K562 (cell line): Measurements from ENCODE around the gene SLC5A10. TPM values are rescaled to one million over a fixed set of nuclear protein-coding genes. Genes with fewer than 3 reads are reported as not detected.

Source experiments
- ATAC-seq: fragments of 200-7000 bp; cut with Tn5 transposase; 3 replicates; pipeline ENCODE4 v1.9.1; 2020; ENCODE audit warnings: moderate library complexity
- BruUV-seq: library from RNA; stranded (reverse); fragments of 400-500 nt; replicated peaks from 2 replicates; lab custom pipeline; 2021; lab: Mats Ljungman, UMichigan
- CTCF ChIA-PET: fragments of 300-600 bp; formaldehyde crosslinking; extraction: SDS; loops from one replicate; lab custom pipeline; 2021; ENCODE audit warnings: low intra/inter-chr PET ratio; lab: Yijun Ruan, JAX
- POLR2A ChIA-PET: fragments of 300-600, 350-650 bp; sonication (Branson Sonifier 250); formaldehyde crosslinking; extraction: SDS; loops from one replicate; lab custom pipeline; 2021; ENCODE audit warnings: antibody characterized with exemption, inconsistent platforms; lab: Yijun Ruan, JAX
- DNase-seq, 4 experiments: peaks; one replicate each; pipeline versions ENCODE4 v3.0.0 to v3.0.0-alpha.2; 2011 to 2018; ENCODE audit warnings: low spot score in 3 of 4, mixed read lengths in 3 of 4; ENCODE audit errors: extremely low read depth in 1 of 4
- FAIRE-seq: peaks from 2 replicates; lab custom pipeline; 2011; peaks lifted over from hg19 to GRCh38; lab: Jason Lieb, UNC
- H2AFZ ChIP-seq: 2 replicates; pipeline ENCODE4 v1.6.0; 2011; ENCODE audit warnings: low read depth, low read length, control low read depth, inconsistent platforms
- H3K27ac ChIP-seq: fragments of 200-600 bp; 3 replicates; pipeline ENCODE4 v1.8.0; 2011; ENCODE audit warnings: low read depth, mild to moderate bottlenecking, control low read depth, inconsistent platforms, low read length, moderate library complexity, mixed read lengths; ENCODE audit errors: extremely low read depth
- H3K27me3 ChIP-seq, 2 experiments: fragments of 300-600 bp in 1 of 2; 2 replicates in 1 of 2; 3 replicates in 1 of 2; pipeline versions ENCODE4 v1.6.0 to v1.8.0; 2011; ENCODE audit warnings: inconsistent platforms in 2 of 2, low read length in 2 of 2, mild to moderate bottlenecking in 1 of 2, mixed read lengths in 1 of 2, moderate library complexity in 1 of 2; ENCODE audit not compliant: control insufficient read depth in 2 of 2, insufficient read depth in 2 of 2
- H3K36me3 ChIP-seq: fragments of 300-600 bp; 3 replicates; pipeline ENCODE4 v1.8.0; 2011; ENCODE audit warnings: mild to moderate bottlenecking, low read length, inconsistent platforms; ENCODE audit not compliant: control insufficient read depth, insufficient read depth
- H3K4me1 ChIP-seq, 2 experiments: fragments of 200-600 bp in 1 of 2; replicated peaks in 1 of 2; 2 replicates in 1 of 2; 3 replicates in 1 of 2; pipeline versions ENCODE4 v1.5.1 to v1.8.0; 2011; ENCODE audit warnings: inconsistent platforms in 2 of 2, low read length in 2 of 2, mild to moderate bottlenecking in 1 of 2, mixed read lengths in 1 of 2, moderate library complexity in 1 of 2; ENCODE audit not compliant: control insufficient read depth in 2 of 2, insufficient read depth in 2 of 2
- H3K4me2 ChIP-seq: 2 replicates; pipeline ENCODE4 v1.6.1; 2011; ENCODE audit warnings: low read length, control low read depth, inconsistent platforms, mixed read lengths; ENCODE audit not compliant: insufficient read depth
- H3K4me3 ChIP-seq: fragments of 200-600 bp; sonication (generic), shearing (Covaris generic); 2 replicates; pipeline ENCODE4 v1.5.1; 2016; ENCODE audit warnings: control low read depth, inconsistent platforms
- H3K79me2 ChIP-seq: fragments of 200-600 bp; 3 replicates; pipeline ENCODE4 v1.8.0; 2011; ENCODE audit warnings: low read length, inconsistent platforms; ENCODE audit not compliant: control insufficient read depth, insufficient read depth
- H3K9ac ChIP-seq, 2 experiments: 2 replicates each; pipeline versions ENCODE4 v1.6.0 to v1.6.1; 2011; ENCODE audit warnings: low read depth in 2 of 2, low read length in 2 of 2, control low read depth in 1 of 2, inconsistent platforms in 1 of 2, mild to moderate bottlenecking in 1 of 2, mixed read lengths in 1 of 2; ENCODE audit not compliant: insufficient read depth in 1 of 2
- H3K9me1 ChIP-seq: one replicate; pipeline ENCODE4 v1.6.0; 2011; ENCODE audit warnings: inconsistent platforms, mild to moderate bottlenecking, low read length, moderate library complexity; ENCODE audit not compliant: control insufficient read depth, insufficient read depth
- H3K9me3 ChIP-seq: replicated peaks from 2 replicates; pipeline ENCODE4 v1.5.1; 2011; ENCODE audit warnings: low read depth, low read length, inconsistent platforms; ENCODE audit not compliant: control insufficient read depth, insufficient read depth
- H4K20me1 ChIP-seq: replicated peaks from 2 replicates; pipeline ENCODE4 v1.6.1; 2011; ENCODE audit warnings: low read length, inconsistent platforms, mixed read lengths; ENCODE audit not compliant: control insufficient read depth, insufficient read depth
- ATF7 ChIP-seq: fragments of 450-650 bp; IDR thresholded peaks from 2 replicates; pipeline ENCODE4 v1.7.1; 2014; ENCODE audit warnings: mild to moderate bottlenecking, moderate library complexity
- C11orf30 ChIP-seq: fragments of 450-650 bp; IDR thresholded peaks from 2 replicates; pipeline ENCODE4 v1.6.1; 2016; ENCODE audit warnings: low read depth, mild to moderate bottlenecking
- FOSL1 ChIP-seq: fragments of 200-800 bp; sonication (Bioruptor generic); conservative IDR thresholded peaks from 2 replicates; pipeline ENCODE4 v1.6.1; 2016; ENCODE audit warnings: missing genetic modification characterization, missing compliant biosample characterization
- MEF2D ChIP-seq: conservative IDR thresholded peaks from 2 replicates; pipeline ENCODE4 v1.6.1; 2016; ENCODE audit warnings: low read depth, missing genetic modification characterization, missing compliant biosample characterization
- MTF1 ChIP-seq: fragments of 250-450 bp; sonication (Bioruptor Pico); IDR thresholded peaks from 2 replicates; pipeline ENCODE4 v1.9.0; 2021; ENCODE audit warnings: moderate library complexity, mild to moderate bottlenecking, inconsistent platforms, borderline replicate concordance
- TAF1 ChIP-seq: IDR thresholded peaks from 2 replicates; pipeline ENCODE4 v1.6.1; 2011; ENCODE audit warnings: mild to moderate bottlenecking, low read length, moderate library complexity; ENCODE audit not compliant: insufficient read depth, control insufficient read depth, severe bottlenecking; ENCODE audit errors: extremely low read depth
- ZNF444 ChIP-seq: fragments of 250-450 bp; sonication (Bioruptor Pico); IDR thresholded peaks from 2 replicates; pipeline ENCODE4 v1.4.0; 2020; ENCODE audit warnings: mild to moderate bottlenecking, moderate library complexity
- ZNF589 ChIP-seq: fragments of 200-800 bp; sonication (Bioruptor generic); IDR thresholded peaks from 2 replicates; pipeline ENCODE4 v1.6.1; 2016; ENCODE audit warnings: low read depth, missing genetic modification characterization, missing compliant biosample characterization
- WGBS: fragments of 100-300 bp; shearing (Covaris generic); methylation state at CpG from one replicate; pipeline ENCODE4 v1.1.6; 2016; ENCODE audit warnings: low coverage, mixed read lengths; ENCODE audit not compliant: insufficient coverage; ENCODE audit errors: missing lambda C conversion rate; 5-methylcytosine and 5-hydroxymethylcytosine counted together
- in situ Hi-C: fragments of 300-500 bp; cut with MboI; formaldehyde crosslinking; loops from 4 replicates; pipeline ENCODE4 v1.15.0; 2018; ENCODE audit warnings: inconsistent platforms, mixed read lengths
- intact Hi-C: fragments of 100-400 bp; cut with micrococcal nuclease; formaldehyde crosslinking; loops from 2 replicates; pipeline ENCODE4 v1.14.2; 2022
- polyA plus RNA-seq, 8 experiments: library from polyadenylated mRNA; depleted of rRNA in 4 of 8; stranded (reverse) in 5 of 8; unstranded in 3 of 8; fragments of >200 nt; fragmentation: Nextera tagmentation in 2 of 8; fragmentation: Illumina TruSeq in 1 of 8; extraction: Ambion mirVana in 2 of 8; extraction: Trizol in 1 of 8; gene quantifications; 2 replicates each; pipeline versions ENCODE4 v1.2.1 to v1.2.3, GENCODE V29; 2011 to 2014; ENCODE audit warnings: inconsistent platforms in 1 of 8, missing spikeins in 1 of 8
- total RNA-seq, 7 experiments: library from RNA; depleted of rRNA in 6 of 7; stranded (reverse); fragments of >200 nt in 6 of 7; fragmentation: Illumina TruSeq in 2 of 7; extraction: Trizol in 2 of 7; gene quantifications; 2 replicates each; pipeline versions ENCODE4 v1.2.1 to v1.2.3, GENCODE V29; 2011 to 2021; ENCODE audit warnings: low replicate concordance in 1 of 7
- TF ChIP-seq, protein P1 (sequence below), 2 experiments: IDR thresholded peaks; 2 replicates each; pipeline ENCODE4 v1.6.1; 2012; ENCODE audit warnings: improper control_type of control experiment in 2 of 2, low read depth in 2 of 2, low read length in 2 of 2, borderline replicate concordance in 1 of 2
- TF ChIP-seq, protein P2 (sequence below): fragments of 450-650 bp; IDR thresholded peaks from 2 replicates; pipeline ENCODE4 v1.6.1; 2017; ENCODE audit warnings: antibody characterized with exemption, mild to moderate bottlenecking
- TF ChIP-seq, protein P3 (sequence below): fragments of 200-800 bp; sonication (Bioruptor generic); IDR thresholded peaks from 2 replicates; pipeline ENCODE4 v1.6.1; 2017; ENCODE audit warnings: missing genetic modification characterization, missing compliant biosample characterization

The SLC5A10 gene
- total and polyA plus RNA-seq, 9 of the 15 experiments (the other 6 are each of a cell fraction or from before 2014, with no cell fraction given), result 0.03 to 0.09 (median 0.03) TPM; not detected in 5

DNA sequence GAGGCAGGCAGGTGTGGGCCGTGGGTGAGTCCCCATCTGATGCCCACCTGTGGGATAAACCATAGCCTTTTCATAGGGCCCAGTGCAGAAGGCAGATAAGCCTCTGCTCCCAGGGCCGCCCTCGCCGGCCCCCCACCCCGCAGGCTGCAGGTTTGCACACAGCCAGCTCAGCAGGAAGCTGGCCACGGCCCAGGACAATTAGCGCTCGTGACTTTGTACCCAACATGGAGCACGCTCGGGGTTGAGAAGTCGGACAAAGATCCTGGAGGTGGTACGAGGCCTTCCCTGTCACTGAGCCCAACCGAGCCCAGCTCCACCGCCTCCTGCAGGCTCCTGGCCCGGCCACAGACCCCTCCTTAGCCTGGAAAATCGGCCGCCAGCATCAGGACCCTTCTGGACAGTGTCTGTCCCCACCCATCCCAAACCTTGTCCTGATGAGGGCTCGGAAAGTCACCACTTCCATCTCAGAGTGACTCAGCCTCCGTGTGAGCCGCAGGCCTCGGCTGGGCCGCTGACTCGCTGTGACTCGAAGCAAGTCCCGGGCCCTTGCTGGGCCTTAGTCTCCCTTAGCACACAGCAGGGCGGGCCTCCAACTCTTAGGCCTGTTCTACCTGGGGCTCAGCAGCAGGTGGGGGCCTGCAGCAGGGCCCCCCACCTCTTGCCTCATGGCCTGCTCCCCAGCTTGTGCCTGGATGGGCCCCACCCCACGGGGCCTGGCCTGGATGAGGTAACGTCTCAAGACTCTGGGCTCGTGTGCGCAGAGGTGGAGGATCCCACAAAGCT lies 29.9 kb downstream of the SLC5A10 start:
- no peak for FAIRE-seq
- H3K9ac ChIP-seq, result peak overlapping the region; percentile 9 to 83; a peak in 3 of 4 replicates
- no peaks in the 10 kb centered on the region for H3K9me1 ChIP-seq
- ATAC-seq, result peak; percentile 84
- H3K27me3 ChIP-seq, result no peaks in the 10 kb centered on the region
- H3K4me1 ChIP-seq, result peaks cover 10 to 36% of the 10 kb centered on the region in 2 experiments; a peak in 4 of 5 replicates
- WGBS, result 19% methylated on average over 22 of the region's 30 CpGs
- H3K27ac ChIP-seq, result peak overlapping the region; percentile 69; the same call in 2 of the 3 replicates
- in situ Hi-C loops, result no loop called here
- no peaks in the 10 kb centered on the region for H4K20me1 ChIP-seq
- CTCF ChIA-PET, result no interaction called here
- peak overlapping the region; percentile 4; the same call in 1 of the 2 replicates for H3K4me2 ChIP-seq
- POLR2A ChIA-PET, result interaction anchor here (1.6 kb wide), 1 partner anchor 14 kb away, joined by 4 read pairs; no protein-coding TSS in a partner anchor
- intact Hi-C loops, result no loop called here
- peak; percentile 53 to 75 (median 57) for DNase-seq
- BruUV-seq, result no TSS peak
- H3K36me3 ChIP-seq, result peaks cover 37% of the 10 kb centered on the region; the same call in 1 of the 3 replicates
- peak overlapping the region; percentile 11; the same call in 1 of the 2 replicates for H2AFZ ChIP-seq
- H3K79me2 ChIP-seq, result no peaks in the 10 kb centered on the region
- no peaks in the 10 kb centered on the region for H3K9me3 ChIP-seq
- no peak overlapping the region for H3K4me3 ChIP-seq
- no peak for TF ChIP-seq MTF1
- TF ChIP-seq ZNF444, result no peak
- TF ChIP-seq, protein P1, sequence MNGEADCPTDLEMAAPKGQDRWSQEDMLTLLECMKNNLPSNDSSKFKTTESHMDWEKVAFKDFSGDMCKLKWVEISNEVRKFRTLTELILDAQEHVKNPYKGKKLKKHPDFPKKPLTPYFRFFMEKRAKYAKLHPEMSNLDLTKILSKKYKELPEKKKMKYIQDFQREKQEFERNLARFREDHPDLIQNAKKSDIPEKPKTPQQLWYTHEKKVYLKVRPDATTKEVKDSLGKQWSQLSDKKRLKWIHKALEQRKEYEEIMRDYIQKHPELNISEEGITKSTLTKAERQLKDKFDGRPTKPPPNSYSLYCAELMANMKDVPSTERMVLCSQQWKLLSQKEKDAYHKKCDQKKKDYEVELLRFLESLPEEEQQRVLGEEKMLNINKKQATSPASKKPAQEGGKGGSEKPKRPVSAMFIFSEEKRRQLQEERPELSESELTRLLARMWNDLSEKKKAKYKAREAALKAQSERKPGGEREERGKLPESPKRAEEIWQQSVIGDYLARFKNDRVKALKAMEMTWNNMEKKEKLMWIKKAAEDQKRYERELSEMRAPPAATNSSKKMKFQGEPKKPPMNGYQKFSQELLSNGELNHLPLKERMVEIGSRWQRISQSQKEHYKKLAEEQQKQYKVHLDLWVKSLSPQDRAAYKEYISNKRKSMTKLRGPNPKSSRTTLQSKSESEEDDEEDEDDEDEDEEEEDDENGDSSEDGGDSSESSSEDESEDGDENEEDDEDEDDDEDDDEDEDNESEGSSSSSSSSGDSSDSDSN (IDR thresholded peaks at IDR 0.05; ENCODE audit: borderline replicate concordance in 1 of 2, low read depth in 2 of 2, low read length in 2 of 2), result peak in 1 of 2 experiments; percentile 55; a peak in 1 of 4 replicates
- no peak for TF ChIP-seq MEF2D (tag)
- TF ChIP-seq TAF1, result no peak
- TF ChIP-seq, protein P2, sequence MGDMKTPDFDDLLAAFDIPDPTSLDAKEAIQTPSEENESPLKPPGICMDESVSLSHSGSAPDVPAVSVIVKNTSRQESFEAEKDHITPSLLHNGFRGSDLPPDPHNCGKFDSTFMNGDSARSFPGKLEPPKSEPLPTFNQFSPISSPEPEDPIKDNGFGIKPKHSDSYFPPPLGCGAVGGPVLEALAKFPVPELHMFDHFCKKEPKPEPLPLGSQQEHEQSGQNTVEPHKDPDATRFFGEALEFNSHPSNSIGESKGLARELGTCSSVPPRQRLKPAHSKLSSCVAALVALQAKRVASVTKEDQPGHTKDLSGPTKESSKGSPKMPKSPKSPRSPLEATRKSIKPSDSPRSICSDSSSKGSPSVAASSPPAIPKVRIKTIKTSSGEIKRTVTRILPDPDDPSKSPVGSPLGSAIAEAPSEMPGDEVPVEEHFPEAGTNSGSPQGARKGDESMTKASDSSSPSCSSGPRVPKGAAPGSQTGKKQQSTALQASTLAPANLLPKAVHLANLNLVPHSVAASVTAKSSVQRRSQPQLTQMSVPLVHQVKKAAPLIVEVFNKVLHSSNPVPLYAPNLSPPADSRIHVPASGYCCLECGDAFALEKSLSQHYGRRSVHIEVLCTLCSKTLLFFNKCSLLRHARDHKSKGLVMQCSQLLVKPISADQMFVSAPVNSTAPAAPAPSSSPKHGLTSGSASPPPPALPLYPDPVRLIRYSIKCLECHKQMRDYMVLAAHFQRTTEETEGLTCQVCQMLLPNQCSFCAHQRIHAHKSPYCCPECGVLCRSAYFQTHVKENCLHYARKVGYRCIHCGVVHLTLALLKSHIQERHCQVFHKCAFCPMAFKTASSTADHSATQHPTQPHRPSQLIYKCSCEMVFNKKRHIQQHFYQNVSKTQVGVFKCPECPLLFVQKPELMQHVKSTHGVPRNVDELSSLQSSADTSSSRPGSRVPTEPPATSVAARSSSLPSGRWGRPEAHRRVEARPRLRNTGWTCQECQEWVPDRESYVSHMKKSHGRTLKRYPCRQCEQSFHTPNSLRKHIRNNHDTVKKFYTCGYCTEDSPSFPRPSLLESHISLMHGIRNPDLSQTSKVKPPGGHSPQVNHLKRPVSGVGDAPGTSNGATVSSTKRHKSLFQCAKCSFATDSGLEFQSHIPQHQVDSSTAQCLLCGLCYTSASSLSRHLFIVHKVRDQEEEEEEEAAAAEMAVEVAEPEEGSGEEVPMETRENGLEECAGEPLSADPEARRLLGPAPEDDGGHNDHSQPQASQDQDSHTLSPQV, result peak; percentile 84
- TF ChIP-seq FOSL1 (tag), result peak; percentile 74
- TF ChIP-seq, protein P3, sequence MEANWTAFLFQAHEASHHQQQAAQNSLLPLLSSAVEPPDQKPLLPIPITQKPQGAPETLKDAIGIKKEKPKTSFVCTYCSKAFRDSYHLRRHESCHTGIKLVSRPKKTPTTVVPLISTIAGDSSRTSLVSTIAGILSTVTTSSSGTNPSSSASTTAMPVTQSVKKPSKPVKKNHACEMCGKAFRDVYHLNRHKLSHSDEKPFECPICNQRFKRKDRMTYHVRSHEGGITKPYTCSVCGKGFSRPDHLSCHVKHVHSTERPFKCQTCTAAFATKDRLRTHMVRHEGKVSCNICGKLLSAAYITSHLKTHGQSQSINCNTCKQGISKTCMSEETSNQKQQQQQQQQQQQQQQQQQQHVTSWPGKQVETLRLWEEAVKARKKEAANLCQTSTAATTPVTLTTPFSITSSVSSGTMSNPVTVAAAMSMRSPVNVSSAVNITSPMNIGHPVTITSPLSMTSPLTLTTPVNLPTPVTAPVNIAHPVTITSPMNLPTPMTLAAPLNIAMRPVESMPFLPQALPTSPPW, result peak; percentile 52
- 0 out of 2 replicates have a peak, but pooled peaks have one; percentile 15 for TF ChIP-seq ATF7
- no peak for TF ChIP-seq C11orf30
- TF ChIP-seq ZNF589 (CRISPR knock-in tag), result peak; percentile 74; the same call in 1 of the 2 replicates
